Activated T-helper 2 cell treated with anti-CD3 and anti-CD28 coated beads, Interferon-gamma antibody, Interleukin-2, Interleukin-4, amounts not matched to agents 10 μg/mL and 5 μg/mL and 100 μg/mL, durations not matched to agents 14 hours and 24 hours and 36 hours (primary cell): ENCODE results near the gene F10. TPM values are rescaled to one million over a fixed set of nuclear protein-coding genes. Genes with fewer than 3 reads are reported as not detected.

Experiments used
- DNase-seq: peaks from one replicate; pipeline ENCODE4 v3.0.0; 2021; ENCODE audit warnings: low spot score
- H3K27ac Mint-ChIP-seq: one replicate; pipeline ENCODE4 v1.8.0; 2021; ENCODE audit warnings: mixed read lengths
- H3K27me3 Mint-ChIP-seq: one replicate; pipeline ENCODE4 v1.8.0; 2021; ENCODE audit warnings: low read depth, mixed read lengths
- H3K36me3 Mint-ChIP-seq: one replicate; pipeline ENCODE4 v1.8.0; 2021; ENCODE audit warnings: low read depth, mixed read lengths
- H3K4me1 Mint-ChIP-seq: one replicate; pipeline ENCODE4 v1.8.0; 2021; ENCODE audit warnings: low read depth, mixed read lengths
- H3K4me3 Mint-ChIP-seq: one replicate; pipeline ENCODE4 v1.8.0; 2021; ENCODE audit warnings: low read depth, mild to moderate bottlenecking, moderate library complexity, mixed read lengths
- H3K9me3 Mint-ChIP-seq: one replicate; pipeline ENCODE4 v1.8.0; 2021; ENCODE audit warnings: mixed read lengths
- intact Hi-C: fragments of 100-400 bp; cut with micrococcal nuclease; formaldehyde crosslinking; loops from one replicate; pipeline ENCODE4 v1.15.1; 2023
- total RNA-seq: library from RNA; stranded (reverse); gene quantifications from 2 replicates; pipeline ENCODE4 v1.2.3, GENCODE V29; 2022

F10 gene
- total RNA-seq, 1 donor from 2014 or later, result not detected

DNA sequence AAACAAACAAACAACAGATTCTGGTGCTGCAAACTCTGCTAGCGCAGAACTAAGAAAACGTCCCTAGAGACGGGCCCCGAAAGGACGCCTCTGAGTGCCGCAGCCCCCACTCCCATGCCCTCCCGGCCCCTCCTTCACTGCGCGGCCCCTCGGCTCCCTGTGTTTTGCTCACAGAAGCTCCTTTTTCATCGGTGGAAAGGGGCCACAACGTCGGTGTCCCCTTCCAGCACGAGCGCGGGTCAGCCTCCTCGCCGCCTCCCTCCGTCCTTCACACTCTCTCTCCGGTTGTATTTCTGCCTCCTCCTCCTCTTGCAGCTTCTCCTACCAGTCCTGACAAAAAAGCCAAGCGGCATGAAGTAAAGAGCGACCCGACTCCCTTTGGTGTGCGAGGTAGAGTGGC, 31.8 kb upstream of the F10 start:
- no peaks in the 10 kb centered on the region for H3K36me3 Mint-ChIP-seq
- no peaks in the 10 kb centered on the region for H3K9me3 Mint-ChIP-seq
- intact Hi-C loops, result no loop called here
- no peak overlapping the region for H3K27ac Mint-ChIP-seq
- no peak for DNase-seq
- H3K4me3 Mint-ChIP-seq, result no peak overlapping the region
- H3K27me3 Mint-ChIP-seq, result no peaks in the 10 kb centered on the region
- H3K4me1 Mint-ChIP-seq, result no peaks in the 10 kb centered on the region

- DNase-seq, result no peak
- intact Hi-C loops, result no loop called here
- Mint-ChIP-seq H3K4me1 (no peaks in the 10 kb centered on the region), H3K4me3 (no peak overlapping the region), H3K9me3 (no peaks in the 10 kb centered on the region), H3K27me3 (no peaks in the 10 kb centered on the region), H3K36me3 (no peaks in the 10 kb centered on the region), H3K27ac (no peak overlapping the region)
These were observed 31.3 kb upstream of the F10 start for GRCh38 chr13:113091211-113091771.

DNA sequence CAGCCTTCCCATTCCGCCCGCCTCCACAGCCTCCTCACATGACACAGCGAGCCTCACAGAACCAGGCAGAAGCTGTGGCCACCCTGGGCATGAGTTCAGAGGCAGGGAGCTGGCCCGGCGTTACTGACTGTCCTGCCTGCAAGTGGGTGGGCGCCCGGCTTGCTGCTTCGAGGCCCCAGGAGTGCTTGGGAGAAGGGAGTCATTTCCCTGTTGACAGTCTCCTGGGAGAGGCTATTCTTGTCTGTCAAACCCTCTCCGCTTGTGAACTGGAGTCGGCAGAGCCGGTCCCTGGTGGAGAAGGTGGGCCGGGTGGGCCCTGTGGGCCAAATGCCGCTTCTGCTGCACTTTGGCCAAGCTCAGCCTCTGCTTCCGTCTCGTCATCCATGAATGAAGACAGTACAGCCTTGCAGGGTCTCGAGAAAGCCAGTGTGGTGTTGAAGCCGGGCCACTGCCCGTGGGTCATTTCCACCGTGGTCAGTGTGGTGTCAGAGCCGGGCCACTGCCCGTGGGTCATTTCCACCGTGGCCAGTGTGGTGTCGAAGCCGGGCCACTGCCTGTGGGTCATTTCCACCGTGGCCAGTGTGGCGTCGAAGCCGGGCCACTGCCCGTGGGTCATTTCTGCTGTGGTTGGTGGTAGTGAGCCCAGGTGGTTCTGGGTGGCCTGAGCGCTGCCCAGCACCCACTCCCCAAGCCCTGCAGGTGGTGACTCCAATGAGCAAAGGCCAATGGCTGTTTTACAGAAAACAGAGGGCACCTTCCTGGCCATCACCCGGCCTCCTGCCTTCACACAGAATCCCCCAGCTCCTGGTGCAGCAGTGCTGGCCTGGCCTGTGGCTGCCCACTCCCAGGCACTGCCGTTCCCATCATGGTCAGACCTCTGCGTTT, 30.5 kb upstream of the F10 start:
- Mint-ChIP-seq H3K27ac (no peak overlapping the region), H3K4me3 (no peak overlapping the region), H3K9me3 (no peaks in the 10 kb centered on the region), H3K4me1 (no peaks in the 10 kb centered on the region), H3K27me3 (no peaks in the 10 kb centered on the region), H3K36me3 (no peaks in the 10 kb centered on the region)
- intact Hi-C loops, result no loop called here
- DNase-seq, result no peak

- no peaks in the 10 kb centered on the region for H3K27me3 Mint-ChIP-seq
- no peak for DNase-seq
- no peak overlapping the region for H3K27ac Mint-ChIP-seq
- intact Hi-C loops, result no loop called here
- H3K9me3 Mint-ChIP-seq, result no peaks in the 10 kb centered on the region
- no peak overlapping the region for H3K4me3 Mint-ChIP-seq
- no peaks in the 10 kb centered on the region for H3K4me1 Mint-ChIP-seq
- no peaks in the 10 kb centered on the region for H3K36me3 Mint-ChIP-seq
These were observed 29.6 kb upstream of the F10 start for GRCh38 chr13:113092776-113093579.

- Mint-ChIP-seq H3K36me3 (no peaks in the 10 kb centered on the region), H3K9me3 (no peaks in the 10 kb centered on the region), H3K4me3 (no peak overlapping the region), H3K27me3 (no peaks in the 10 kb centered on the region), H3K27ac (no peak overlapping the region), H3K4me1 (no peaks in the 10 kb centered on the region)
- no peak for DNase-seq
- intact Hi-C loops, result no loop called here
These were observed 28.8 kb upstream of the F10 start for GRCh38 chr13:113093580-113094409.

GRCh38 chr13:113094410-113094800, 28.2 kb upstream of the F10 start:
- H3K36me3 Mint-ChIP-seq, result no peaks in the 10 kb centered on the region
- H3K27me3 Mint-ChIP-seq, result no peaks in the 10 kb centered on the region
- H3K27ac Mint-ChIP-seq, result no peak overlapping the region
- H3K4me3 Mint-ChIP-seq, result no peak overlapping the region
- intact Hi-C loops, result no loop called here
- no peaks in the 10 kb centered on the region for H3K9me3 Mint-ChIP-seq
- H3K4me1 Mint-ChIP-seq, result no peaks in the 10 kb centered on the region
- DNase-seq, result no peak

DNA sequence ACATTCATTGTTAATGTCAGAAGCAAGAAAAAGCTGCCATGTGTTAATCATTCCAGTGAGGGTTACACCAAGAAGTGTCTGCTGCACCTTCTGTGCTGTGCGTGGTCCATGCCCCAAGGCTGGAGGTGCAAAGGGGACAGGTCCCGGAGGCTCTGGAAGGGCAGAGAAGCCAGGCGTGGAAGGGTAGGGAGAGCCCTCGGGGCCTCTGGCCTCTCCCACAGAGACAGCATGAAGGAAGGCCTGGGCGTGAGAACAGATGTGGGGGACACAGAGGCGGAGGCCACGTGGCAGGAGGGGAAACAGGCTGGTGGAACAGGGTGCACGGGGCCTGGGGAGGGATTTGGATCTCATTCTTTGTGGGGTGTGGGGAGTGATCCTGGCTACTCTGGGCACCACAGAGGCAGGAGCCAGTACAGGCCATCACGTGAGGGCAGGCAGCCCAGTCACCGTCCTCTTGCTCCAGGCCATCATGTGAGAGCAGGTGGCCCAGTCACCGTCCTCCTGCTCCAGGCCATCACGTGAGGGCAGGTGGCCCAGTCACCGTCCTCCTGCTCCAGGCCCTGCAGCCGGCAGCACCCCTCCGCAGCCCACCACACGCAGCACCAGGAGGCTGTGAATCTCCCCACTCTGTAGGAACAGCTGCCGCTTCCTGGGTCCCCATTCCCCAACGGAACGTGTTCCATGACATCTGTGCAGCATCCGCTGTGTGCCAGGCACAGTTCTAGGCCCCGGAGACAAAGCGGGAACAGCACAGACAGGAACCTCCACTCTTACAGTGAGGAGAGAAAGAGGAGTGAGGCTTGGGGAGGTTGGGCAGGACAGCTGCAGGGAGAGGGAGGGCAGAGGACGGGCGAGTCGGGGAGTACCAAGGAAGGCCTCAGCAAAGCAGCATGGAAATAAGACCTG, 27.2 kb upstream of the F10 start:
- DNase-seq, result no peak
- H3K9me3 Mint-ChIP-seq, result no peaks in the 10 kb centered on the region
- no peak overlapping the region for H3K27ac Mint-ChIP-seq
- no peaks in the 10 kb centered on the region for H3K36me3 Mint-ChIP-seq
- intact Hi-C loops, result no loop called here
- no peaks in the 10 kb centered on the region for H3K27me3 Mint-ChIP-seq
- no peak overlapping the region for H3K4me3 Mint-ChIP-seq
- H3K4me1 Mint-ChIP-seq, result no peaks in the 10 kb centered on the region

- Mint-ChIP-seq H3K27me3 (no peaks in the 10 kb centered on the region), H3K4me1 (no peaks in the 10 kb centered on the region), H3K27ac (no peak overlapping the region), H3K9me3 (no peaks in the 10 kb centered on the region), H3K36me3 (no peaks in the 10 kb centered on the region), H3K4me3 (no peak overlapping the region)
- intact Hi-C loops, result no loop called here
- no peak for DNase-seq
These were observed 26.4 kb upstream of the F10 start for GRCh38 chr13:113096052-113096744.

DNA sequence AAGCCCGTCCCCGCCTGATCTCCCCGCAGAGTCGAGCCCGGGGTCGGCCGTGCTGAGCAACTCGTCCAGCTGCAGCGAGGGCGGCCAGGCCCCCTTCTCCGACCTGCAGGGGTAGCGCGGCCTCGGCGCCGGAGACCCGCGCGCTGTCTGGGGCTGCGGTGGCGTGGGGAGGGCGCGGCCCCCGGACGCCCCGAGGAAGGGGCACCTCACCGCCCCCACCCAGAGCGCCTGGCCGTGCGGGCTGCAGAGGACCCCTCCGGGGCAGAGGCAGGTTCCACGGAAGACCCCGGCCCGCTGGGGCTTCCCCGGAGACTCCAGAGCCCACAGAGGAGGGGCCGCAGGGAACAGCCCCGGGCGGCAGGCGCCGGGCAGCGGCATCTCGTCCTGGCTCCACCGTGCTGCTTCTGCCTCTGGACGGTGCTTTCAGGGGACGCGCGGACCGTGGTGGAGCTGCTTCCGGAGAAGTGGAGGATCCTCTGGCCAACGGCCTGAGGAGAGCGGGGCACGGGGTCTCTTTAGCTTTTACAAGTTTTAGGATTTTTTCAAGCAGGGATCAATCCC, 25.8 kb upstream of the F10 start:
- H3K4me3 Mint-ChIP-seq, result no peak overlapping the region
- H3K9me3 Mint-ChIP-seq, result no peaks in the 10 kb centered on the region
- intact Hi-C loops, result no loop called here
- no peak for DNase-seq
- H3K27me3 Mint-ChIP-seq, result no peaks in the 10 kb centered on the region
- H3K36me3 Mint-ChIP-seq, result no peaks in the 10 kb centered on the region
- H3K27ac Mint-ChIP-seq, result no peak overlapping the region
- H3K4me1 Mint-ChIP-seq, result no peaks in the 10 kb centered on the region

- intact Hi-C loops, result no loop called here
- H3K27me3 Mint-ChIP-seq, result no peaks in the 10 kb centered on the region
- H3K27ac Mint-ChIP-seq, result no peak overlapping the region
- no peaks in the 10 kb centered on the region for H3K36me3 Mint-ChIP-seq
- no peak for DNase-seq
- no peaks in the 10 kb centered on the region for H3K9me3 Mint-ChIP-seq
- no peaks in the 10 kb centered on the region for H3K4me1 Mint-ChIP-seq
- no peak overlapping the region for H3K4me3 Mint-ChIP-seq
These were observed 24.9 kb upstream of the F10 start for GRCh38 chr13:113097651-113098050.

DNA sequence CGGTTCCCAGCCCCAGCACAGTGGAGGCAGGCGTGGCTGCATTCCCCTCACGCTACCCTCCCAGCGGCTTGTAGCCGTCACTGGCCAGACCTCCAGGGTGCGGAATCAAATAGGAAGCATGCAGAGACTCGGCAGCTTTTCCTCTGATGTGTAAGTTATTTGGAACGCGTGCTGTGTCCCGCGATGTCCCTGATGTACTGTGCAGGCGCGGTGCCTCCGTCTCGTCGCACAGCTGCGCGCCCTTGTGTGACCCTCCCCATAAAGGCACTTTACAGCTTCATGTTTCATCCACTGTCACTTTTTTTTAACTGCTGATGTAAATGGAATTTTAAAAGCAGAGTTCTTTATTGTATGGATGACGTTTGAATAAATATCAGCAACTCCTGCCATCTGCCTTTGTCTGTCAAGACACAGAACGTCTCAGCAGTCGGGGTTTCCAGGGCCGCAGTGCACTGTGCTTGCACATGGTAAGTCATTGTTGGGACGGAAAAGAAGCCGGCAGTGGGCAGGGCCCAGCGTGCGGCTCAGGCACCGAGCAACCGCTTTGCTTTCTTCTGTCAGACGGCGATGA, 24.4 kb upstream of the F10 start:
- H3K4me1 Mint-ChIP-seq, result no peaks in the 10 kb centered on the region
- H3K36me3 Mint-ChIP-seq, result no peaks in the 10 kb centered on the region
- H3K9me3 Mint-ChIP-seq, result no peaks in the 10 kb centered on the region
- no peaks in the 10 kb centered on the region for H3K27me3 Mint-ChIP-seq
- no peak overlapping the region for H3K27ac Mint-ChIP-seq
- intact Hi-C loops, result no loop called here
- no peak overlapping the region for H3K4me3 Mint-ChIP-seq
- DNase-seq, result no peak
